Mammary epithelial cell (primary cell): ENCODE results near the gene LIFR.
"Not testable (repeated sequence)": the region's sequence is repeated elsewhere in the genome, so short reads cannot be mapped to it uniquely, and the experiment has no call there.

Source experiments
- CTCF ChIP-seq, 2 donors: IDR thresholded peaks in 1 of 2; conservative IDR thresholded peaks in 1 of 2; 2 replicates each; pipeline ENCODE4 v1.5.1; 2011 to 2012; ENCODE audit warnings: inconsistent platforms in 2 of 2, low read length in 2 of 2, mild to moderate bottlenecking in 2 of 2, control low read depth in 1 of 2, low read depth in 1 of 2; ENCODE audit not compliant: insufficient read depth in 1 of 2; ENCODE audit errors: extremely low read depth in 1 of 2
- EZH2 ChIP-seq: IDR thresholded peaks from 2 replicates; pipeline ENCODE4 v1.6.1; 2012; ENCODE audit warnings: low read length, inconsistent platforms, borderline replicate concordance

DNA sequence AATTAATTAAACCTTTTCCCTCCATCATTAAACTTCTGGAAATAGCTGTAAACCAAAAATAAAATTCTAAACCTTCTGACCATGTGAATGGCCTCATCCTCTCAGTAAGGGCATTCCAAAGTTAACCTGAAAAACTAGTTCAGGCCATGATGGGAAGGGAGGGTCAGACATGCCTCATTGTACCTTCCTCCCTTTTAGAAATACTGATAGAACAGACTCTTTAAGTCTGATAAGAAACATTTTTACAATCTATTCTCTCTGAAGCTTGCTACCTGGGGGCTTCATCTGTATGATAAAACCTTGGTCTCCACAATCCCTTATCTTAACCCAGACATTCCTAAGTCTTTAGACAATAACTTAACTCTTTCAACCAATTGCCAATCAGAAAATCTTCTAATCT is 43.3 kb upstream of the LIFR start:
- not testable (repeated sequence) for TF ChIP-seq CTCF (conservative IDR thresholded peaks at IDR 0.05 in 1 of 2, IDR thresholded peaks at IDR 0.05 in 1 of 2; ENCODE audit: extremely low read depth in 1 of 2, insufficient read depth in 1 of 2, low read depth in 1 of 2, low read length in 2 of 2); EZH2
